Brain microvascular endothelial cell (primary cell): Measurements from ENCODE around the gene CACNA2D2.

Source experiments
- DNase-seq: peaks from one replicate; pipeline ENCODE4 v3.0.0-alpha.2; 2020
- H3K27ac ChIP-seq: fragments of 250-450 bp; sonication (Bioruptor Pico); 2 replicates; pipeline ENCODE4 v1.5.1; 2020; ENCODE audit warnings: mild to moderate bottlenecking, moderate library complexity
- H3K27me3 ChIP-seq: fragments of 250-450 bp; sonication (Bioruptor Pico); replicated peaks from 2 replicates; pipeline ENCODE4 v1.5.1; 2020; ENCODE audit warnings: mild to moderate bottlenecking
- H3K36me3 ChIP-seq: fragments of 250-450 bp; sonication (Bioruptor Pico); replicated peaks from 2 replicates; pipeline ENCODE4 v1.5.1; 2020; ENCODE audit warnings: mild to moderate bottlenecking
- H3K4me3 ChIP-seq: 2 replicates; pipeline ENCODE4 v1.5.1; 2011; ENCODE audit warnings: low read depth, mild to moderate bottlenecking, control low read depth, low read length, moderate library complexity
- CTCF ChIP-seq: IDR thresholded peaks from 2 replicates; pipeline ENCODE4 v1.5.1; 2011; ENCODE audit warnings: low read depth, mild to moderate bottlenecking, moderate library complexity, low read length, control low read depth, inconsistent platforms; ENCODE audit errors: missing control alignments
- in situ Hi-C: cut with HindIII; loops from 2 replicates; pipeline ENCODE4 v1.10.0; 2017; ENCODE audit warnings: low sequenced_read_pairs, low pct_ligation_motif_present

CACNA2D2 gene

DNA sequence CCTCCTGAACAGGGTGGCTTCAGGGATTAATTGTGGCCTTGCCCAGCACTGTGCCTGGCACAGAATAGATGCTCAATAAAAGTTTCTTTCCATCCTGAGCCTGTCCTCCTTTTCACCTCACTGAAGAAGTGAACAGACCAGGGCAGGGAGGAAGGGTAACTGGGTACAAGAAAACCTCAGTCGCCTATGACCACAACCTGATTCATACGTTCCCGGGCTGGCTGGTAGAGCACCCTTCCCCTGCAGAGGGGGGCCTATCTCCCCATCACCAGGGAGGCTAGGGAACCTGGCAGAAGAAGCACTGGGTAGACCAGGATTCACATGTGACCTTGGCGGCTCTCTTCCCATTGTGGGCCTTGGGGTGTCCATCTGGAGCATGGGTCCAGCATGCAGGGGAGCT is 27.8 kb upstream of the CACNA2D2 start:
- H3K36me3 ChIP-seq: no peaks in the 10 kb centered on the region
- TF ChIP-seq CTCF: no peak
- in situ Hi-C loops: no loop called here
- DNase-seq: no peak
- H3K27ac ChIP-seq: no peak overlapping the region
- peaks cover 21% of the 10 kb centered on the region for H3K27me3 ChIP-seq
- no peak overlapping the region for H3K4me3 ChIP-seq

GRCh38 chr3:50530001-50530970 is 26.9 kb upstream of the CACNA2D2 start:
- Histone ChIP-seq H3K27me3 (peaks cover 21% of the 10 kb centered on the region), H3K4me3 (no peak overlapping the region), H3K27ac (no peak overlapping the region), H3K36me3 (no peaks in the 10 kb centered on the region)
- TF ChIP-seq CTCF: no peak
- no peak for DNase-seq
- in situ Hi-C loops: no loop called here

- H3K4me3 ChIP-seq: no peak overlapping the region
- peak; percentile 32 for DNase-seq
- in situ Hi-C loops: no loop called here
- no peak for TF ChIP-seq CTCF
- H3K36me3 ChIP-seq: no peaks in the 10 kb centered on the region
- peaks cover 13% of the 10 kb centered on the region for H3K27me3 ChIP-seq
- no peak overlapping the region for H3K27ac ChIP-seq
Measured at GRCh38 chr3:50525987-50526386, 22.6 kb upstream of the CACNA2D2 start.

DNA sequence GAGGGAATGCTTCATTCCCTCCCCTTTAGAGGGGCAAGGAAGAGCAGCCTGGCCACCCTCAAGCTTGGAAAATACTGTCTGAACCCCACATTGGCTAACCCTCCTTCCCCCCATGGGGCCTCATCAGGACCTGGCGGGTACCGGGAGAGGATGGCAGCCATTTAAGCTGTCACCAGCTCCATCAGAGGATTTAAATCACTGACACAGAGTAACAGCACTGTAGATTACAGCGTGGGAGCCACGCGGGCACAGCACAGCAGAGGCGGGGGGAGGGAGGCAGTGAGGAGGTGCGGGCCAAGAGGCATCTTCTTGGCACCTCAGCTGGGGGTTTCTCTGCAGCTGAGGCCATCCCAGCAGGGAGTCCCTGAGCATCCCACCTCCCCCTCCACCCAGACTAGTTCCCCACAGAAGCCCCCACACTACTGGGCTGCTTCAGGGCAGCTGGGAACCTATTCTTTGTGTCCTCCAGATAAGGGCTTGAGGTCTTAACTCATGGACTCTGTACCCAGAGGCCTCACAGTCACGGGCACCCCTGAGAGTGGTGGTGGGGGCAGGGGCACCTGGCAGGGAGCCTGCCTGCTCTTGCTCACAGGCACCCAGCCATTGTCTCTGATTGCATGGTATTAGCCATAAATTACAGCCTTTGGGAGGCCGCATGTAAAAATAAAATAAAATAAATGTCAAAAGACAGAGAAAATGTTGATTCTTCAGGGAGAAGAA is 21.9 kb upstream of the CACNA2D2 start:
- H3K36me3 ChIP-seq: no peaks in the 10 kb centered on the region
- no peak overlapping the region for H3K27ac ChIP-seq
- DNase-seq: no peak
- peaks cover 8% of the 10 kb centered on the region for H3K27me3 ChIP-seq
- no peak overlapping the region for H3K4me3 ChIP-seq
- TF ChIP-seq CTCF: no peak
- in situ Hi-C loops: no loop called here

DNA sequence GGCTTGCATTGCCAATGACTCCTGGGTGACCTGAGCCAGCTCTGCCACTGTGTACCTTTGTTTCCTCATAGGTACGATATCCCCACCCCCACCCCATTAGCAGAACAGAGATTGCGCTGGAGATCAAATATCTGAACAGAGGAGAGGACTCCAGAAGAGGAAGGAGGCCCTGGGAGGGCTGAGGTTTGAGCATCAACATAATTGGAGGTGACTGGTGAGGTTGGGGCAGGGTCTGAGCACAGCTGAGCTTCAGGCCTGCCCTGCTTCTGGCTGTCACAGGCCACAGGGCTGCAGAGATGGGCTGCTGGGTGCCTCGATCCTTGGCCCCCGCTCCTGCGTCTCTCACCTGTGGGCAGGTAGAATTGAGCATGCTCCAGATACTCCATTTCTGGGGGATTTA is 21.3 kb upstream of the CACNA2D2 start:
- Histone ChIP-seq H3K4me3 (no peak overlapping the region), H3K27me3 (peaks cover 6% of the 10 kb centered on the region), H3K36me3 (no peaks in the 10 kb centered on the region), H3K27ac (no peak overlapping the region)
- in situ Hi-C loops: no loop called here
- TF ChIP-seq CTCF: no peak
- no peak for DNase-seq
